Measurements from ENCODE around the gene KIF25. TPM values are rescaled to one million over a fixed set of nuclear protein-coding genes. Genes with fewer than 3 reads are reported as not detected.
"Not testable (repeated sequence)": the region's sequence is repeated elsewhere in the genome, so short reads cannot be mapped to it uniquely, and the experiment has no call there.

Gene KIF25
- total and polyA plus RNA-seq, 8 donors = 0.23 to 0.35 (median 0.26) TPM; not detected in 4

- no peak for FAIRE-seq
These were observed 744 bp downstream of the KIF25 start for GRCh38 chr6:167998215-167998614.

GRCh38 chr6:168000198-168001028, 2.9 kb downstream of the KIF25 start:
- TF ChIP-seq CTCF (IDR thresholded peaks at IDR 0.05) = no peak
- Histone ChIP-seq H3K36me3 (no peaks in the 10 kb centered on the region), H3K4me3 (no peak overlapping the region), H3K4me1 (no peaks in the 10 kb centered on the region), H3K9me3 (no peaks in the 10 kb centered on the region), H3K27ac (no peak overlapping the region), H3K27me3 (no peaks in the 10 kb centered on the region)
- ATAC-seq (no peak), FAIRE-seq (no peak), DNase-seq (no peak)
- intact Hi-C loops (cut with DNase I) = no loop called here
- WGBS, 2 donors = 83 to 85% methylated on average over 13 of the region's 13 CpGs

More at GRCh38 chr6:167998215-167998614, 744 bp downstream of the KIF25 start:
- no peaks in the 10 kb centered on the region for H3K4me1 ChIP-seq
- H3K27ac ChIP-seq = no peak overlapping the region
- no peak for DNase-seq
- no peak overlapping the region for H3K4me3 ChIP-seq
- H3K36me3 ChIP-seq = no peaks in the 10 kb centered on the region
- intact Hi-C loops (cut with DNase I) = no loop called here
- TF ChIP-seq CTCF (IDR thresholded peaks at IDR 0.05) = no peak
- WGBS, 2 donors = 85 to 89% methylated on average over 5 of the region's 5 CpGs
- H3K9me3 ChIP-seq = no peaks in the 10 kb centered on the region
- no peaks in the 10 kb centered on the region for H3K27me3 ChIP-seq
- no peak for ATAC-seq

GRCh38 chr6:168001029-168001332, 3.5 kb downstream of the KIF25 start:
- intact Hi-C loops (cut with DNase I) = no loop called here
- no peak for ATAC-seq
- H3K27me3 ChIP-seq = no peaks in the 10 kb centered on the region
- 84 to 86% methylated on average over 10 of the region's 10 CpGs for WGBS, 2 donors
- H3K27ac ChIP-seq = no peak overlapping the region
- no peak for TF ChIP-seq CTCF (IDR thresholded peaks at IDR 0.05)
- no peak for DNase-seq
- FAIRE-seq = no peak
- H3K9me3 ChIP-seq = no peaks in the 10 kb centered on the region
- H3K4me3 ChIP-seq = no peak overlapping the region
- H3K4me1 ChIP-seq = no peaks in the 10 kb centered on the region
- no peaks in the 10 kb centered on the region for H3K36me3 ChIP-seq

GRCh38 chr6:168001514-168001913, 4.0 kb downstream of the KIF25 start:
- H3K4me3 ChIP-seq; ATAC-seq; H3K4me1 ChIP-seq; H3K27me3 ChIP-seq; H3K9me3 ChIP-seq; DNase-seq; FAIRE-seq; H3K36me3 ChIP-seq; H3K27ac ChIP-seq; intact Hi-C loops (cut with DNase I): not testable (repeated sequence)
- 84 to 88% methylated on average over 12 to 21 of the region's 21 CpGs for WGBS, 2 donors

GRCh38 chr6:168002804-168003203, 5.3 kb downstream of the KIF25 start:
- no peak for DNase-seq
- Histone ChIP-seq H3K4me3 (no peak overlapping the region), H3K27ac (no peak overlapping the region), H3K9me3 (no peaks in the 10 kb centered on the region), H3K36me3 (no peaks in the 10 kb centered on the region), H3K4me1 (no peaks in the 10 kb centered on the region), H3K27me3 (no peaks in the 10 kb centered on the region)
- ATAC-seq = no peak
- intact Hi-C loops (cut with DNase I) = no loop called here
- WGBS, 2 donors = 85 to 90% methylated on average over 6 of the region's 6 CpGs
- FAIRE-seq = no peak
- no peak for TF ChIP-seq CTCF (IDR thresholded peaks at IDR 0.05)

All from pancreas (tissue), 10 donors.